Epithelial cell of esophagus (primary cell): ENCODE measurements around the gene A3GALT2.

Experiments
- DNase-seq: peaks from one replicate; pipeline ENCODE4 v3.0.0; 2010; ENCODE audit warnings: low read depth
- H3K4me3 ChIP-seq: 2 replicates; pipeline ENCODE4 v1.5.1; 2011; ENCODE audit warnings: mild to moderate bottlenecking, low read length, control low read depth
- CTCF ChIP-seq: IDR thresholded peaks from 2 replicates; pipeline ENCODE4 v1.5.1; 2011; ENCODE audit warnings: low read depth, mild to moderate bottlenecking, low read length, control low read depth, inconsistent platforms; ENCODE audit not compliant: insufficient read depth; ENCODE audit errors: missing control alignments

Gene A3GALT2

GRCh38 chr1:33265780-33266605 lies 54.9 kb downstream of the A3GALT2 start:
- no peak for DNase-seq
- TF ChIP-seq CTCF: no peak
- H3K4me3 ChIP-seq: no peak overlapping the region

- no peak for DNase-seq
- no peak overlapping the region for H3K4me3 ChIP-seq
- no peak for TF ChIP-seq CTCF
Measured at GRCh38 chr1:33263890-33264504, 56.9 kb downstream of the A3GALT2 start.

GRCh38 chr1:33261344-33261743 lies 59.6 kb downstream of the A3GALT2 start:
- H3K4me3 ChIP-seq: no peak overlapping the region
- no peak for DNase-seq
- no peak for TF ChIP-seq CTCF

- DNase-seq: no peak
- no peak overlapping the region for H3K4me3 ChIP-seq
- TF ChIP-seq CTCF: no peak
Measured at GRCh38 chr1:33260439-33260838, 60.5 kb downstream of the A3GALT2 start.

- DNase-seq: no peak
- H3K4me3 ChIP-seq: no peak overlapping the region
- TF ChIP-seq CTCF: no peak
Measured at GRCh38 chr1:33259879-33260278, 61.0 kb downstream of the A3GALT2 start.

GRCh38 chr1:33258788-33259274 lies 62.1 kb downstream of the A3GALT2 start:
- TF ChIP-seq CTCF: no peak
- DNase-seq: no peak
- H3K4me3 ChIP-seq: no peak overlapping the region
